ENCODE measurements around the gene PSME1. TPM values are rescaled to one million over a fixed set of nuclear protein-coding genes. Genes with fewer than 3 reads are reported as not detected.
A peak's percentile ranks its signal among the peaks of the same experiment; 100 is the strongest.

PSME1 gene
- total and polyA plus RNA-seq, 2 of the 4 experiments (the other 2 are of a cell fraction), result 42.8 to 106 TPM

GRCh38 chr14:24093207-24093900, 42.6 kb upstream of the PSME1 start:
- intact Hi-C loops (cut with micrococcal nuclease), result no loop called here
- H2AK5ac ChIP-seq (ENCODE audit: low read depth, low read length), result peak overlapping the region; percentile 97
- TF ChIP-seq RCOR1 (IDR thresholded peaks at IDR 0.05; ENCODE audit: insufficient replicate concordance, low read length) (no peak), FOS (IDR thresholded peaks at IDR 0.05; ENCODE audit: low read depth, low read length) (no peak), RAD21 (IDR thresholded peaks at IDR 0.05; ENCODE audit: low read length) (no peak), MAZ (IDR thresholded peaks at IDR 0.05; ENCODE audit: borderline replicate concordance, low read depth, low read length) (no peak)
- H3K9me3 ChIP-seq (ENCODE audit: control insufficient read depth, insufficient read depth, low read length), result no peaks in the 10 kb centered on the region
- peak overlapping the region; percentile 68 for H3K23ac ChIP-seq (ENCODE audit: low read depth, low read length)
- peaks cover 12% of the 10 kb centered on the region; the same call in 1 of the 2 replicates for H4K20me1 ChIP-seq (ENCODE audit: insufficient read depth, low read length)
- dilution Hi-C loops (cut with HindIII; ENCODE audit: low sequenced_read_pairs, unreplicated experiment), result no loop called here
- peak overlapping the region; percentile 85 for H2BK20ac ChIP-seq (ENCODE audit: low read depth, low read length)
- peak overlapping the region; percentile 65 for H3K14ac ChIP-seq (replicated peaks; ENCODE audit: low read depth, low read length)
- ATAC-seq (ENCODE audit: low read depth) (no peak), DNase-seq (no peak)
- peak overlapping the region; percentile 80 for H3K27ac ChIP-seq (ENCODE audit: insufficient read depth, low read length)
- in situ Hi-C loops (cut with MboI; ENCODE audit: low sequenced_read_pairs), result loop anchor here (5.0 to 10.0 kb wide), 2 partner anchors 36 to 119 kb away; no protein-coding TSS in a partner anchor
- peak overlapping the region; percentile 81 for H2BK15ac ChIP-seq (ENCODE audit: low read depth, low read length)
- H3K4me1 ChIP-seq (ENCODE audit: control insufficient read depth, insufficient read depth, low read length), result peaks cover 8% of the 10 kb centered on the region
- peak overlapping the region; percentile 72; the same call in 1 of the 2 replicates for H3K4me3 ChIP-seq (ENCODE audit: insufficient read depth, low read depth, low read length)
- H3K4me2 ChIP-seq (ENCODE audit: low read depth, low read length), result peak overlapping the region; percentile 49
- CTCF ChIA-PET, result interaction anchor here (0.7 to 3.5 kb wide), 4 partner anchors 12 to 36 kb away, joined by 3 to 30 read pairs (median 12); no protein-coding TSS in a partner anchor
- no TSS peak for BruUV-seq (replicated peaks)
- peak overlapping the region; percentile 50 for H3K9ac ChIP-seq (ENCODE audit: low read depth, low read length)
- H2AK9ac ChIP-seq (replicated peaks; ENCODE audit: low read depth, low read length, poor library complexity), result peak overlapping the region; percentile 78
- no peaks in the 10 kb centered on the region for H3K27me3 ChIP-seq (ENCODE audit: control insufficient read depth, insufficient read depth, low read length)
- H2BK5ac ChIP-seq (ENCODE audit: low read depth, low read length, poor library complexity, severe bottlenecking), result no peak overlapping the region
- peak overlapping the region; percentile 90 for H3K4ac ChIP-seq (ENCODE audit: low read depth, low read length)
- peak overlapping the region; percentile 98 for H2AFZ ChIP-seq (replicated peaks; ENCODE audit: low read length, poor library complexity)
- H4K5ac ChIP-seq (ENCODE audit: low read depth, low read length), result peak overlapping the region; percentile 47
- POLR2A ChIA-PET (ENCODE audit: unreplicated experiment), result interaction anchor here (0.6 kb wide), 1 partner anchor 228 kb away, joined by 7 read pairs; no protein-coding TSS in a partner anchor
- H3K79me1 ChIP-seq (ENCODE audit: low read depth in 1 of 2, low read length in 2 of 2), result peaks cover 16 to 32% of the 10 kb centered on the region in 2 experiments
- H3K9me1 ChIP-seq (ENCODE audit: insufficient read depth, low read length), result peaks cover 13% of the 10 kb centered on the region
- H3K36me3 ChIP-seq (ENCODE audit: control insufficient read depth, insufficient read depth, low read length), result peaks cover 4% of the 10 kb centered on the region; the same call in 1 of the 2 replicates
- H3K56ac ChIP-seq (ENCODE audit: extremely low read depth, insufficient read depth, low read length), result peak overlapping the region; percentile 66; the same call in 1 of the 2 replicates
- WGBS, 2 experiments (ENCODE audit: extremely low coverage in 2 of 2, insufficient read length in 1 of 2), result 100% methylated on average over 7 of the region's 19 CpGs; no CpG with 5 or more reads in 1 of the 2 experiments
- peak overlapping the region; percentile 70 for H2BK120ac ChIP-seq (ENCODE audit: low read depth, low read length)
- peak overlapping the region; percentile 94 to 95 for H4K8ac ChIP-seq (ENCODE audit: low read depth in 2 of 2, low read length in 2 of 2)
- peak overlapping the region; percentile 96 for H4K91ac ChIP-seq (ENCODE audit: insufficient read depth, low read depth, low read length)
- peak overlapping the region; percentile 18; the same call in 1 of the 2 replicates for H3K18ac ChIP-seq (ENCODE audit: low read depth, low read length)

All from IMR-90 (cell line).